GM12878 (cell line): ENCODE measurements around the gene SYNPR. TPM values are rescaled to one million over a fixed set of nuclear protein-coding genes. Genes with fewer than 3 reads are reported as not detected.

ENCODE experiments used
- ATAC-seq: fragments of 200-7000 bp; cut with Tn5 transposase; 3 replicates; pipeline ENCODE4 v1.9.1; 2020; ENCODE audit warnings: mild to moderate bottlenecking, moderate library complexity
- BruUV-seq: library from RNA; stranded (reverse); fragments of 400-500 nt; replicated peaks from 2 replicates; lab custom pipeline; 2021; lab: Mats Ljungman, UMichigan
- CTCF ChIA-PET: fragments of 300-600 bp; sonication (Branson Sonifier 250); formaldehyde crosslinking; extraction: SDS; loops from one replicate; lab custom pipeline; 2021; ENCODE audit warnings: inconsistent platforms; lab: Yijun Ruan, JAX
- POLR2A ChIA-PET: fragments of 350-600 bp; formaldehyde crosslinking; extraction: SDS; loops from one replicate; lab custom pipeline; 2021; ENCODE audit warnings: inconsistent platforms; lab: Charles Lee
- RAD21 ChIA-PET: fragments of 300-600 bp; sonication (Branson Sonifier 250); formaldehyde crosslinking; loops from one replicate; lab custom pipeline; 2023; ENCODE audit warnings: antibody characterized with exemption; ENCODE audit not compliant: unreplicated experiment; lab: Charles Lee
- SMC1A ChIA-PET: fragments of 300-600 bp; sonication (Branson Sonifier 250); formaldehyde crosslinking; loops from one replicate; lab custom pipeline; 2023; ENCODE audit not compliant: unreplicated experiment, uncharacterized antibody; lab: Charles Lee
- DNase-seq: peaks from one replicate; pipeline ENCODE4 v3.0.0-alpha.2; 2011; ENCODE audit warnings: low read depth, low spot score
- FAIRE-seq: peaks from 3 replicates; lab custom pipeline; 2011; peaks lifted over from hg19 to GRCh38; lab: Jason Lieb, UNC
- H2AFZ ChIP-seq: 2 replicates; pipeline ENCODE4 v1.6.0; 2011; ENCODE audit warnings: low read depth, low read length, control low read depth; ENCODE audit not compliant: control insufficient read depth
- H3K27ac ChIP-seq: 2 replicates; pipeline ENCODE4 v1.5.1; 2011; ENCODE audit warnings: control low read depth; ENCODE audit not compliant: control insufficient read depth, insufficient read depth
- H3K27me3 ChIP-seq, 2 experiments: replicated peaks in 1 of 2; 2 replicates each; pipeline versions ENCODE4 v1.6.0 to v1.6.1; 2011; ENCODE audit warnings: low read length in 1 of 2; ENCODE audit not compliant: control insufficient read depth in 2 of 2, insufficient read depth in 2 of 2
- H3K36me3 ChIP-seq, 2 experiments: 2 replicates each; pipeline ENCODE4 v1.5.1; 2011; ENCODE audit warnings: low read length in 1 of 2; ENCODE audit not compliant: control insufficient read depth in 2 of 2, insufficient read depth in 2 of 2
- H3K4me1 ChIP-seq: 2 replicates; pipeline ENCODE4 v1.6.1; 2011; ENCODE audit warnings: mild to moderate bottlenecking, low read length, moderate library complexity, mixed read lengths; ENCODE audit not compliant: control insufficient read depth, insufficient read depth
- H3K4me2 ChIP-seq: 2 replicates; pipeline ENCODE4 v1.6.0; 2011; ENCODE audit warnings: control low read depth; ENCODE audit not compliant: control insufficient read depth, insufficient read depth
- H3K4me3 ChIP-seq: fragments of 200-600 bp; sonication (generic); 2 replicates; pipeline ENCODE4 v1.5.1; 2016
- H3K79me2 ChIP-seq: 2 replicates; pipeline ENCODE4 v1.6.0; 2011; ENCODE audit warnings: low read length; ENCODE audit not compliant: control insufficient read depth, insufficient read depth
- H3K9ac ChIP-seq: 2 replicates; pipeline ENCODE4 v1.8.0; 2011; ENCODE audit warnings: low read length, control low read depth, mixed read lengths; ENCODE audit not compliant: control insufficient read depth, insufficient read depth
- H3K9me3 ChIP-seq: replicated peaks from 3 replicates; pipeline ENCODE4 v1.5.1; 2011; ENCODE audit warnings: mild to moderate bottlenecking, low read length; ENCODE audit not compliant: control insufficient read depth, insufficient read depth
- H4K20me1 ChIP-seq: 2 replicates; pipeline ENCODE4 v1.6.0; 2011; ENCODE audit not compliant: control insufficient read depth, insufficient read depth
- BCL11A ChIP-seq: IDR thresholded peaks from 2 replicates; pipeline ENCODE4 v1.6.1; 2011; ENCODE audit warnings: low read depth, low read length
- BMI1 ChIP-seq: fragments of 450-650 bp; IDR thresholded peaks from 2 replicates; pipeline ENCODE4 v1.6.1; 2016; ENCODE audit warnings: mild to moderate bottlenecking, moderate library complexity, borderline replicate concordance
- ELK1 ChIP-seq: IDR thresholded peaks from 2 replicates; pipeline ENCODE4 v1.6.1; 2012; ENCODE audit warnings: low read depth, low read length, improper control_type of control experiment
- ETV6 ChIP-seq, 2 experiments: fragments of 450-650 bp in 1 of 2; IDR thresholded peaks in 1 of 2; conservative IDR thresholded peaks in 1 of 2; 2 replicates each; pipeline ENCODE4 v1.6.1; 2014; ENCODE audit warnings: antibody characterized with exemption in 1 of 2, borderline replicate concordance in 1 of 2, low read depth in 1 of 2, mild to moderate bottlenecking in 1 of 2, moderate library complexity in 1 of 2
- GATAD2B ChIP-seq: fragments of 450-650 bp; conservative IDR thresholded peaks from 2 replicates; pipeline ENCODE4 v1.6.1; 2017; ENCODE audit warnings: low read depth, mild to moderate bottlenecking, moderate library complexity
- NFIC ChIP-seq: IDR thresholded peaks from 2 replicates; pipeline ENCODE4 v1.6.1; 2012; ENCODE audit warnings: low read depth, mild to moderate bottlenecking, inconsistent platforms, low read length, moderate library complexity
- NFXL1 ChIP-seq: fragments of 450-650 bp; IDR thresholded peaks from 2 replicates; pipeline ENCODE4 v1.6.1; 2017; ENCODE audit warnings: antibody characterized with exemption, mild to moderate bottlenecking, borderline replicate concordance
- RFX5 ChIP-seq: IDR thresholded peaks from 2 replicates; pipeline ENCODE4 v1.6.1; 2011; ENCODE audit warnings: low read depth, low read length, improper control_type of control experiment
- SMC3 ChIP-seq: IDR thresholded peaks from 2 replicates; pipeline ENCODE4 v1.6.1; 2011; ENCODE audit warnings: low read length, improper control_type of control experiment, borderline replicate concordance
- USF1 ChIP-seq: IDR thresholded peaks from 2 replicates; pipeline ENCODE4 v1.6.1; 2011; ENCODE audit warnings: borderline replicate concordance, low read depth, mild to moderate bottlenecking, moderate library complexity, mixed read lengths, low read length; ENCODE audit not compliant: insufficient read depth; ENCODE audit errors: extremely low read length
- WRNIP1 ChIP-seq: IDR thresholded peaks from 2 replicates; pipeline ENCODE4 v1.6.1; 2011; ENCODE audit warnings: low read depth, low read length, improper control_type of control experiment, borderline replicate concordance
- ZBTB4 ChIP-seq: fragments of 450-650 bp; formaldehyde crosslinking; IDR thresholded peaks from 2 replicates; pipeline ENCODE4 v1.4.0; 2022; ENCODE audit warnings: mild to moderate bottlenecking, moderate library complexity
- ZNF24 ChIP-seq: fragments of 450-650 bp; IDR thresholded peaks from 2 replicates; pipeline ENCODE4 v1.6.1; 2017; ENCODE audit warnings: antibody characterized with exemption, mild to moderate bottlenecking
- WGBS: methylation state at CpG from one replicate; pipeline ENCODE4 v1.1.6; 2016; ENCODE audit warnings: low lambda C conversion rate; ENCODE audit not compliant: insufficient replicate concordance, insufficient coverage; ENCODE audit errors: missing lambda C conversion rate; 5-methylcytosine and 5-hydroxymethylcytosine counted together
- in situ Hi-C: fragments of 300-500 bp; cut with MboI; formaldehyde crosslinking; loops from 9 replicates; pipeline ENCODE4 v1.14.3; 2018; ENCODE audit warnings: mixed read lengths
- intact Hi-C: fragments of 100-400 bp; cut with micrococcal nuclease; formaldehyde crosslinking; loops from one replicate; pipeline ENCODE4 v1.14.2; 2022; ENCODE audit not compliant: unreplicated experiment
- polyA plus RNA-seq, 11 experiments: library from polyadenylated mRNA; depleted of rRNA in 4 of 11; unstranded in 6 of 11; stranded (reverse) in 5 of 11; fragments of >200 nt; fragmentation: Nextera tagmentation in 4 of 11; fragmentation: Illumina TruSeq in 1 of 11; extraction: Ambion mirVana in 4 of 11; extraction: Trizol in 1 of 11; gene quantifications; 1 replicate in 1 of 11; 2 replicates in 10 of 11; pipeline versions ENCODE4 v1.2.1 to v1.2.3, GENCODE V29; 2011 to 2016; ENCODE audit warnings: inconsistent platforms in 2 of 11, missing spikeins in 2 of 11, low read depth in 1 of 11
- total RNA-seq, 4 experiments: library from RNA; depleted of rRNA in 3 of 4; stranded (reverse); fragments of >200 nt in 3 of 4; fragmentation: Illumina TruSeq in 1 of 4; extraction: Trizol in 1 of 4; gene quantifications; 2 replicates each; pipeline versions ENCODE4 v1.2.1 to v1.2.3, GENCODE V29; 2013 to 2021

SYNPR gene
- total and polyA plus RNA-seq, 10 of the 15 experiments (the other 5 are each of a cell fraction or from before 2014, with no cell fraction given), result not detected

- Histone ChIP-seq H4K20me1 (no peaks in the 10 kb centered on the region), H3K9ac (no peak overlapping the region), H3K27ac (no peak overlapping the region), H3K79me2 (no peaks in the 10 kb centered on the region), H3K4me2 (no peak overlapping the region), H3K36me3 (no peaks in the 10 kb centered on the region), H3K4me3 (no peak overlapping the region), H2AFZ (no peak overlapping the region), H3K4me1 (no peaks in the 10 kb centered on the region), H3K9me3 (no peaks in the 10 kb centered on the region), H3K27me3 (no peaks in the 10 kb centered on the region)
- SMC1A ChIA-PET, result no interaction called here
- CTCF ChIA-PET, result no interaction called here
- BruUV-seq, result no TSS peak
- DNase-seq (no peak), FAIRE-seq (no peak), ATAC-seq (no peak)
- RAD21 ChIA-PET, result no interaction called here
- WGBS, result 47% methylated on average over 4 of the region's 4 CpGs
- POLR2A ChIA-PET, result no interaction called here
- intact Hi-C loops (no loop called here), in situ Hi-C loops (no loop called here)
- TF ChIP-seq NFXL1 (no peak), USF1 (no peak), ETV6 (conservative IDR thresholded peaks at IDR 0.05 in 1 of 2, IDR thresholded peaks at IDR 0.05 in 1 of 2; ENCODE audit: borderline replicate concordance in 1 of 2, low read depth in 1 of 2) (no peak), NFIC (no peak), SMC3 (no peak), WRNIP1 (no peak)
These were observed 117.9 kb downstream of the SYNPR start for GRCh38 chr3:63395960-63396359.

DNA sequence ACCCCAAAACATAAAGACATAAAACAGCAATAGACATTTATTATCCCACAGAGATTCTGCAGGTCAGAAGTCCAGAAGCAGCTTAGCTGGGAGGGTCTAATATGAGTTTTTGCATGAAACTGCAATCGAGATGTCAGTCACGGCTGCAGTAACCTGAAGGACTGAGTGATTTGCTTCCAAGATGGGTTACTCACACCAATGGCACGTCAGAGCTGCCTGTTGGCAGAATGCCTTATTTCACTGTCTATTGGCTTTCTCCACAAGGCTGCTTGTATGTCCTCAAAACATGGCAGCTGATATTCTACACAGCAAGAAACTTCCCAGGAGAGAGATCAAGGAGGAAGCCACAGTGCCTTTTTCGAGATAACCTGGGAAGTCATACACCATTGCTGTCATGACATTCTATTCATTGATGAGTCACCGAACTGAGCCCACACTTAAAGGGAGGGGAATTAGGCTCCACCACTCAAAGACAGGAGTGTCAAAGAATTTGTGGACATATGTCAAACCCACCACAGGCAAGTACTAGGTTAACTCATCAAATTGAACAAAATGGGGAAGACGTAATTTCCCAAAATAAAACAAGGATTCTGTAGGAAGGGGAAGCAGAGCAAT lies 122.2 kb downstream of the SYNPR start:
- CTCF ChIA-PET, result no interaction called here
- BruUV-seq, result no TSS peak
- RAD21 ChIA-PET, result no interaction called here
- in situ Hi-C loops, result no loop called here
- Histone ChIP-seq H3K27me3 (no peaks in the 10 kb centered on the region), H3K4me3 (no peak overlapping the region), H4K20me1 (no peaks in the 10 kb centered on the region), H2AFZ (no peak overlapping the region), H3K27ac (no peak overlapping the region), H3K4me2 (no peak overlapping the region), H3K4me1 (no peaks in the 10 kb centered on the region), H3K36me3 (no peaks in the 10 kb centered on the region), H3K9me3 (no peaks in the 10 kb centered on the region), H3K79me2 (no peaks in the 10 kb centered on the region), H3K9ac (no peak overlapping the region)
- 10% methylated on average over 6 of the region's 6 CpGs for WGBS
- SMC1A ChIA-PET, result no interaction called here
- no peak for FAIRE-seq
- DNase-seq, result no peak
- ATAC-seq, result no peak
- POLR2A ChIA-PET, result no interaction called here
- intact Hi-C loops, result no loop called here
- TF ChIP-seq ELK1 (no peak), ZBTB4 (CRISPR knock-in tag) (no peak), BCL11A (no peak), ZNF24 (no peak), GATAD2B (no peak), BMI1 (no peak), RFX5 (no peak)
